Neural cell (in vitro differentiated cells): ENCODE results near the gene TTC9B. TPM values are rescaled to one million over a fixed set of nuclear protein-coding genes. Genes with fewer than 3 reads are reported as not detected.

Experiments used
- H2AFZ ChIP-seq: fragments of 200-600, 300-800 bp; sonication (generic), shearing (Covaris generic); 2 replicates; pipeline ENCODE4 v1.6.0; 2014; ENCODE audit warnings: low read depth, mild to moderate bottlenecking, antibody characterized with exemption, low read length, moderate library complexity
- H3F3A ChIP-seq: fragments of 200-600 bp; shearing (Covaris generic); 2 replicates; pipeline ENCODE4 v1.6.1; 2016; ENCODE audit warnings: mild to moderate bottlenecking, moderate library complexity, mixed read lengths, antibody characterized with exemption, low read length; ENCODE audit not compliant: insufficient read depth, poor library complexity, severe bottlenecking
- H3K27ac ChIP-seq: fragments of 200-600, 300-800 bp; sonication (generic), shearing (Covaris generic); 2 replicates; pipeline ENCODE4 v1.5.1; 2014; ENCODE audit warnings: mild to moderate bottlenecking, low read length, moderate library complexity
- H3K27me3 ChIP-seq: fragments of 300-800, 200-600 bp; sonication (generic), shearing (Covaris generic); 2 replicates; pipeline ENCODE4 v1.6.0; 2014; ENCODE audit warnings: mild to moderate bottlenecking, low read depth, low read length, moderate library complexity; ENCODE audit not compliant: insufficient read depth
- H3K36me3 ChIP-seq: fragments of 300-800, 200-600 bp; sonication (generic), shearing (Covaris generic); 2 replicates; pipeline ENCODE4 v1.5.1; 2014; ENCODE audit warnings: mild to moderate bottlenecking, antibody characterized with exemption, low read length, moderate library complexity; ENCODE audit not compliant: insufficient read depth
- H3K4me2 ChIP-seq: fragments of 300-800, 200-600 bp; sonication (generic), shearing (Covaris generic); 2 replicates; pipeline ENCODE4 v1.6.0; 2014; ENCODE audit warnings: mild to moderate bottlenecking, low read length
- H3K4me3 ChIP-seq: fragments of 300-800, 200-600 bp; sonication (generic), shearing (Covaris generic); 2 replicates; pipeline ENCODE4 v1.5.1; 2014; ENCODE audit warnings: mild to moderate bottlenecking, low read length, moderate library complexity
- H3K79me2 ChIP-seq: fragments of 200-600 bp; shearing (Covaris generic); replicated peaks from 2 replicates; pipeline ENCODE4 v1.6.0; 2014; ENCODE audit warnings: mild to moderate bottlenecking, low read length, moderate library complexity; ENCODE audit not compliant: insufficient read depth
- H3K9ac ChIP-seq: fragments of 300-800, 200-600 bp; sonication (generic), shearing (Covaris generic); 2 replicates; pipeline ENCODE4 v1.6.1; 2016; ENCODE audit warnings: mild to moderate bottlenecking, low read length, mixed read lengths
- H3K9me2 ChIP-seq: fragments of 200-600 bp; shearing (Covaris generic); 2 replicates; pipeline ENCODE4 v1.6.1; 2016; ENCODE audit warnings: mild to moderate bottlenecking, low read length, mixed read lengths; ENCODE audit not compliant: insufficient read depth
- H3K9me3 ChIP-seq: fragments of 200-600, 300-800 bp; sonication (generic), shearing (Covaris generic); 2 replicates; pipeline ENCODE4 v1.6.1; 2016; ENCODE audit warnings: mild to moderate bottlenecking, mixed run types, low read length, moderate library complexity, mixed read lengths
- H4K20me1 ChIP-seq: fragments of 200-600 bp; shearing (Covaris generic); 2 replicates; pipeline ENCODE4 v1.6.1; 2016; ENCODE audit warnings: mild to moderate bottlenecking, mixed run types; ENCODE audit not compliant: insufficient read depth
- EP300 ChIP-seq: fragments of 450-650 bp; conservative IDR thresholded peaks from 2 replicates; pipeline ENCODE4 v1.6.1; 2014; ENCODE audit warnings: antibody characterized with exemption, mild to moderate bottlenecking, moderate library complexity; ENCODE audit not compliant: poor library complexity, severe bottlenecking
- EZH2 ChIP-seq: fragments of 200-600, 300-800 bp; shearing (Covaris generic), sonication (generic); IDR thresholded peaks from 2 replicates; pipeline ENCODE4 v1.6.1; 2014; ENCODE audit warnings: antibody characterized with exemption, low read length, borderline replicate concordance, mild to moderate bottlenecking; ENCODE audit not compliant: insufficient read depth, poor library complexity, severe bottlenecking
- MXI1 ChIP-seq: fragments of 450-650 bp; conservative IDR thresholded peaks from 2 replicates; pipeline ENCODE4 v1.6.1; 2014; ENCODE audit warnings: antibody characterized with exemption, mild to moderate bottlenecking; ENCODE audit not compliant: poor library complexity, severe bottlenecking
- POLR2AphosphoS5 ChIP-seq: IDR thresholded peaks from 2 replicates; pipeline ENCODE4 v1.6.1; 2012
- RAD21 ChIP-seq: fragments of 450-650 bp; conservative IDR thresholded peaks from 2 replicates; pipeline ENCODE4 v1.6.1; 2014; ENCODE audit warnings: antibody characterized with exemption, mild to moderate bottlenecking, moderate library complexity
- SMC3 ChIP-seq: fragments of 450-650 bp; conservative IDR thresholded peaks from 2 replicates; pipeline ENCODE4 v1.6.1; 2014; ENCODE audit warnings: antibody characterized with exemption, mild to moderate bottlenecking, moderate library complexity; ENCODE audit not compliant: poor library complexity
- TAF1 ChIP-seq: IDR thresholded peaks from 2 replicates; pipeline ENCODE4 v1.6.1; 2012; ENCODE audit warnings: low read depth
- polyA plus RNA-seq: library from polyadenylated mRNA; depleted of rRNA; stranded (reverse); fragments of >200 nt; gene quantifications from 2 replicates; pipeline ENCODE4 v1.2.3, GENCODE V29; 2014
- TF ChIP-seq, protein P1 (sequence below): fragments of 450-650 bp; IDR thresholded peaks from 2 replicates; pipeline ENCODE4 v1.5.1; 2014; ENCODE audit warnings: antibody characterized with exemption, mild to moderate bottlenecking, moderate library complexity; ENCODE audit not compliant: poor library complexity, severe bottlenecking
- TF ChIP-seq, protein P2 (sequence below): IDR thresholded peaks from 2 replicates; pipeline ENCODE4 v1.6.1; 2012; ENCODE audit warnings: borderline replicate concordance

Gene TTC9B
- polyA plus RNA-seq, 1 donor from 2014 or later = 111 TPM

DNA sequence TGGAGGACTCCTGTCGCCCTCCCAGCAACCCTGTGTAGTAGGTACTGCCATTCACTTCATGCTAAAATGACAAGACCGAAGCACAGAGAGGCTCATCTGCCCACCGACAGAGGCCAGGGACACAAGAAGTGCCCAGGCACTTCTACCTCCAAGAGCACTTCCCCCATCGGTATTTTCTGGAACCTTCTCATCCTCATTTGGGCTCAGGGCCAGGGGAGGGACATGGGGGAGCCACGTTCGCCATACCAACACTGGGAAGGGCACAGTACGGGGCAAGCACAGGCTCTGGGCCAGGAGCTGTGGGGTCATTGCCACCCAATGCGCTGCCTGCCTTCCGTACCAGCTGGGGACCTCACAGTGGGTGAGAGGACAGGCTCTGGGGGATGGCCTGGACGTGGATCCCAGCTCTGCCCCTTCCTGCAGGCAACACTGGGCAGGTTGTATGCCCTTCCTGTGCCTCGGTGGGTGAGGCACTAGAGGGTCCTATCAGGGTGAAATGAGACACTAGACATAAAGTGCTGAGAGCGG lies 29.6 kb upstream of the TTC9B start:
- Histone ChIP-seq H3K79me2 (no peaks in the 10 kb centered on the region), H3K9ac (no peak overlapping the region), H3K9me3 (no peaks in the 10 kb centered on the region), H3K27ac (no peak overlapping the region), H3K36me3 (no peaks in the 10 kb centered on the region), H4K20me1 (no peaks in the 10 kb centered on the region), H3K27me3 (no peaks in the 10 kb centered on the region), H3K4me3 (no peak overlapping the region), H3K4me2 (no peak overlapping the region), H3K9me2 (no peaks in the 10 kb centered on the region), H2AFZ (no peak overlapping the region), H3F3A (no peaks in the 10 kb centered on the region)
- TF ChIP-seq EP300 = no peak
- TF ChIP-seq, protein P1, sequence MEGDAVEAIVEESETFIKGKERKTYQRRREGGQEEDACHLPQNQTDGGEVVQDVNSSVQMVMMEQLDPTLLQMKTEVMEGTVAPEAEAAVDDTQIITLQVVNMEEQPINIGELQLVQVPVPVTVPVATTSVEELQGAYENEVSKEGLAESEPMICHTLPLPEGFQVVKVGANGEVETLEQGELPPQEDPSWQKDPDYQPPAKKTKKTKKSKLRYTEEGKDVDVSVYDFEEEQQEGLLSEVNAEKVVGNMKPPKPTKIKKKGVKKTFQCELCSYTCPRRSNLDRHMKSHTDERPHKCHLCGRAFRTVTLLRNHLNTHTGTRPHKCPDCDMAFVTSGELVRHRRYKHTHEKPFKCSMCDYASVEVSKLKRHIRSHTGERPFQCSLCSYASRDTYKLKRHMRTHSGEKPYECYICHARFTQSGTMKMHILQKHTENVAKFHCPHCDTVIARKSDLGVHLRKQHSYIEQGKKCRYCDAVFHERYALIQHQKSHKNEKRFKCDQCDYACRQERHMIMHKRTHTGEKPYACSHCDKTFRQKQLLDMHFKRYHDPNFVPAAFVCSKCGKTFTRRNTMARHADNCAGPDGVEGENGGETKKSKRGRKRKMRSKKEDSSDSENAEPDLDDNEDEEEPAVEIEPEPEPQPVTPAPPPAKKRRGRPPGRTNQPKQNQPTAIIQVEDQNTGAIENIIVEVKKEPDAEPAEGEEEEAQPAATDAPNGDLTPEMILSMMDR = no peak
- TF ChIP-seq TAF1 = no peak
- no peak for TF ChIP-seq EZH2
- no peak for TF ChIP-seq RAD21
- TF ChIP-seq SMC3 = no peak
- no peak for TF ChIP-seq MXI1
- TF ChIP-seq, protein P2, sequence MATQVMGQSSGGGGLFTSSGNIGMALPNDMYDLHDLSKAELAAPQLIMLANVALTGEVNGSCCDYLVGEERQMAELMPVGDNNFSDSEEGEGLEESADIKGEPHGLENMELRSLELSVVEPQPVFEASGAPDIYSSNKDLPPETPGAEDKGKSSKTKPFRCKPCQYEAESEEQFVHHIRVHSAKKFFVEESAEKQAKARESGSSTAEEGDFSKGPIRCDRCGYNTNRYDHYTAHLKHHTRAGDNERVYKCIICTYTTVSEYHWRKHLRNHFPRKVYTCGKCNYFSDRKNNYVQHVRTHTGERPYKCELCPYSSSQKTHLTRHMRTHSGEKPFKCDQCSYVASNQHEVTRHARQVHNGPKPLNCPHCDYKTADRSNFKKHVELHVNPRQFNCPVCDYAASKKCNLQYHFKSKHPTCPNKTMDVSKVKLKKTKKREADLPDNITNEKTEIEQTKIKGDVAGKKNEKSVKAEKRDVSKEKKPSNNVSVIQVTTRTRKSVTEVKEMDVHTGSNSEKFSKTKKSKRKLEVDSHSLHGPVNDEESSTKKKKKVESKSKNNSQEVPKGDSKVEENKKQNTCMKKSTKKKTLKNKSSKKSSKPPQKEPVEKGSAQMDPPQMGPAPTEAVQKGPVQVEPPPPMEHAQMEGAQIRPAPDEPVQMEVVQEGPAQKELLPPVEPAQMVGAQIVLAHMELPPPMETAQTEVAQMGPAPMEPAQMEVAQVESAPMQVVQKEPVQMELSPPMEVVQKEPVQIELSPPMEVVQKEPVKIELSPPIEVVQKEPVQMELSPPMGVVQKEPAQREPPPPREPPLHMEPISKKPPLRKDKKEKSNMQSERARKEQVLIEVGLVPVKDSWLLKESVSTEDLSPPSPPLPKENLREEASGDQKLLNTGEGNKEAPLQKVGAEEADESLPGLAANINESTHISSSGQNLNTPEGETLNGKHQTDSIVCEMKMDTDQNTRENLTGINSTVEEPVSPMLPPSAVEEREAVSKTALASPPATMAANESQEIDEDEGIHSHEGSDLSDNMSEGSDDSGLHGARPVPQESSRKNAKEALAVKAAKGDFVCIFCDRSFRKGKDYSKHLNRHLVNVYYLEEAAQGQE = no peak
- no peak for TF ChIP-seq POLR2AphosphoS5

DNA sequence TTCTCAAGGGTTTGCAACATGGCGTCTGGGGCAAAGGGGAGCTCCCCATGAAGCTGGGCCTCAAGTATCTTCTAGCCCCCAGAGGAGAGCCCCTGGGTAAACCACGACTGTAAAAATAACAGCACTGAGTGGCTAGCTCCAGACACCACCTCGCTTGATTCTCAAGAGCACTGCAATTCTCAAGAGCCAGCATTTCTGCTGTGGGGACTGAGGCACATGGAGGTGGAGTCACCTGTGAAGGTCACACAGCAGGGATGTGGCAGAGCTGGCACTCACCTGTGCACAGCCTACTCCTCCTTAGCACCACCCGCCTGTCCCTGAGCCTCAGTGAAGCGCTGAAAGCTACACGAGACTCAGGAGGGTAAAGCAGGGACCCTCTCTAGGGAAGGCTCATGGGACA lies 29.0 kb upstream of the TTC9B start:
- no peak for TF ChIP-seq POLR2AphosphoS5
- TF ChIP-seq TAF1 = no peak
- no peak for TF ChIP-seq MXI1
- TF ChIP-seq EP300 = no peak
- TF ChIP-seq, protein P1 = no peak
- TF ChIP-seq, protein P2 = no peak
- no peak for TF ChIP-seq EZH2
- no peak for TF ChIP-seq RAD21
- TF ChIP-seq SMC3 = no peak
- Histone ChIP-seq H3K9ac (no peak overlapping the region), H3K4me2 (no peak overlapping the region), H3K9me3 (no peaks in the 10 kb centered on the region), H3K4me3 (no peak overlapping the region), H3F3A (no peaks in the 10 kb centered on the region), H2AFZ (no peak overlapping the region), H3K36me3 (no peaks in the 10 kb centered on the region), H3K9me2 (no peaks in the 10 kb centered on the region), H3K79me2 (no peaks in the 10 kb centered on the region), H4K20me1 (no peaks in the 10 kb centered on the region), H3K27me3 (no peaks in the 10 kb centered on the region), H3K27ac (no peak overlapping the region)
